GM13976 (cell line): ENCODE data around the gene MIEF1.
A peak's percentile ranks its signal among the peaks of the same experiment; 100 is the strongest.

Experiments
- DNase-seq: peaks from one replicate; pipeline ENCODE4 v3.0.0; 2012; ENCODE audit warnings: low spot score
- CTCF ChIP-seq: IDR thresholded peaks from 2 replicates; pipeline ENCODE4 v1.5.1; 2012; ENCODE audit warnings: borderline replicate concordance, mild to moderate bottlenecking; ENCODE audit not compliant: insufficient read depth; ENCODE audit errors: extremely low read depth, missing control alignments, control extremely low read depth
- in situ Hi-C: fragments of 300-500 bp; cut with MboI; formaldehyde crosslinking; loops from one replicate; pipeline ENCODE4 v1.12.0; 2022; ENCODE audit warnings: low sequenced_read_pairs, mixed read lengths, inconsistent platforms; ENCODE audit not compliant: unreplicated experiment

MIEF1 gene

GRCh38 chr22:39512026-39512425 is 9.9 kb downstream of the MIEF1 start:
- DNase-seq: no peak
- in situ Hi-C loops: loop anchor here (25.0 kb wide), 1 partner anchor 350 kb away; the partner anchor contains the start of gene CBX7
- TF ChIP-seq CTCF: no peak

- in situ Hi-C loops: loop anchor here (25.0 kb wide), 1 partner anchor 351 kb away; the partner anchor contains the start of gene CBX7
- no peak for TF ChIP-seq CTCF
- DNase-seq: no peak
Measured at GRCh38 chr22:39513791-39514190, 11.7 kb downstream of the MIEF1 start.

GRCh38 chr22:39514373-39514973 is 12.4 kb downstream of the MIEF1 start:
- in situ Hi-C loops: loop anchor here (25.0 kb wide), 1 partner anchor 352 kb away; the partner anchor contains the start of gene CBX7
- peak; percentile 63 for TF ChIP-seq CTCF
- no peak for DNase-seq

GRCh38 chr22:39515266-39516050 is 13.4 kb downstream of the MIEF1 start:
- TF ChIP-seq CTCF: no peak
- in situ Hi-C loops: loop anchor here (25.0 kb wide), 1 partner anchor 353 kb away; the partner anchor contains the start of gene CBX7
- DNase-seq: no peak

- in situ Hi-C loops: loop anchor here (25.0 kb wide), 1 partner anchor 355 kb away; the partner anchor contains the start of gene CBX7
- TF ChIP-seq CTCF: no peak
- DNase-seq: no peak
Measured at GRCh38 chr22:39517470-39517869, 15.4 kb downstream of the MIEF1 start.

GRCh38 chr22:39518144-39518786 is 16.2 kb downstream of the MIEF1 start:
- no peak for DNase-seq
- in situ Hi-C loops: loop anchor here (25.0 kb wide), 1 partner anchor 356 kb away; the partner anchor contains the start of gene CBX7

More at GRCh38 chr22:39518144-39518786, 16.2 kb downstream of the MIEF1 start:
- TF ChIP-seq CTCF: no peak
